HepG2 (cell line): Measurements from ENCODE around the gene PPP1R27. TPM values are rescaled to one million over a fixed set of nuclear protein-coding genes. Genes with fewer than 3 reads are reported as not detected.
A peak's percentile ranks its signal among the peaks of the same experiment; 100 is the strongest.

Source experiments
- AGO2 ChIP-seq: fragments of 200-400 bp; formaldehyde crosslinking; optimal IDR thresholded peaks from 2 replicates; pipeline ENCODE3; 2017; ENCODE audit warnings: mild to moderate bottlenecking, low read depth, low read length, moderate library complexity
- AKAP8 ChIP-seq: sonication (generic); formaldehyde crosslinking; IDR thresholded peaks from 2 replicates; pipeline ENCODE4 v1.5.1; 2020; ENCODE audit warnings: mild to moderate bottlenecking, missing genetic modification reagents
- ARID2 ChIP-seq: sonication (generic); formaldehyde crosslinking; IDR thresholded peaks from 2 replicates; pipeline ENCODE4 v1.8.1; 2022; ENCODE audit warnings: mild to moderate bottlenecking, missing genetic modification reagents, borderline replicate concordance
- CCDC6 ChIP-seq: sonication (generic); formaldehyde crosslinking; IDR thresholded peaks from 2 replicates; pipeline ENCODE4 v1.8.1; 2022; ENCODE audit warnings: mild to moderate bottlenecking, missing genetic modification reagents, moderate library complexity
- POGK ChIP-seq: sonication (generic); formaldehyde crosslinking; conservative IDR thresholded peaks from 2 replicates; pipeline ENCODE4 v1.8.0; 2022; ENCODE audit warnings: mild to moderate bottlenecking, moderate library complexity, missing genetic modification reagents
- PTBP1 ChIP-seq: fragments of 200-400 bp; formaldehyde crosslinking; IDR thresholded peaks from 2 replicates; pipeline ENCODE4 v1.6.1; 2018; ENCODE audit warnings: low read length, low read depth; ENCODE audit not compliant: poor library complexity, severe bottlenecking
- SALL1 ChIP-seq: sonication (generic); formaldehyde crosslinking; IDR thresholded peaks from 2 replicates; pipeline ENCODE4 v1.8.0; 2022; ENCODE audit warnings: mild to moderate bottlenecking, missing genetic modification reagents
- YY1 ChIP-seq: IDR thresholded peaks from 2 replicates; pipeline ENCODE4 v1.6.1; 2011; ENCODE audit warnings: low read length, low read depth, moderate library complexity, mild to moderate bottlenecking; ENCODE audit not compliant: insufficient read depth, insufficient replicate concordance
- ZNF543 ChIP-seq: sonication (generic); formaldehyde crosslinking; IDR thresholded peaks from 2 replicates; pipeline ENCODE4 v1.4.0; 2020; ENCODE audit warnings: mild to moderate bottlenecking, missing genetic modification reagents
- ZNF713 ChIP-seq: sonication (generic); formaldehyde crosslinking; IDR thresholded peaks from 2 replicates; pipeline ENCODE4 v1.4.0; 2020; ENCODE audit warnings: mild to moderate bottlenecking, missing genetic modification reagents
- ZNF773 ChIP-seq: sonication (generic); formaldehyde crosslinking; IDR thresholded peaks from 2 replicates; pipeline ENCODE4 v1.4.0; 2020; ENCODE audit warnings: missing genetic modification reagents, borderline replicate concordance
- polyA plus RNA-seq, 8 experiments: library from polyadenylated mRNA; depleted of rRNA in 3 of 8; stranded (reverse) in 7 of 8; unstranded in 1 of 8; fragments of >200 nt; fragmentation: Illumina TruSeq in 4 of 8; extraction: Trizol in 4 of 8; gene quantifications; 2 replicates each; pipeline versions ENCODE4 v1.2.1 to v1.2.3, GENCODE V29; 2011 to 2016; ENCODE audit warnings: low read depth in 4 of 8, missing spikeins in 1 of 8, mixed read lengths in 1 of 8; ENCODE audit not compliant: insufficient read depth in 1 of 8
- total RNA-seq, 5 experiments: library from RNA; depleted of rRNA; stranded (reverse); fragments of >200 nt; fragmentation: Illumina TruSeq; extraction: Trizol; gene quantifications; 2 replicates each; pipeline ENCODE4 v1.2.3, GENCODE V29; 2016; ENCODE audit warnings: low read depth in 1 of 5
- TF ChIP-seq, protein P1 (sequence below): sonication (generic); formaldehyde crosslinking; IDR thresholded peaks from 2 replicates; pipeline ENCODE4 v1.8.0; 2022; ENCODE audit warnings: mild to moderate bottlenecking, missing genetic modification reagents, moderate library complexity
- TF ChIP-seq, protein P2 (sequence below): sonication (generic); formaldehyde crosslinking; IDR thresholded peaks from 2 replicates; pipeline ENCODE4 v1.4.0; 2020; ENCODE audit warnings: mild to moderate bottlenecking, missing genetic modification reagents
- TF ChIP-seq, protein P3 (sequence below): sonication (generic); formaldehyde crosslinking; conservative IDR thresholded peaks from 2 replicates; pipeline ENCODE4 v1.4.0; 2020; ENCODE audit warnings: missing genetic modification reagents
- TF ChIP-seq, protein P4 (sequence below): sonication (generic); formaldehyde crosslinking; IDR thresholded peaks from 2 replicates; pipeline ENCODE4 v1.5.0; 2020; ENCODE audit warnings: mild to moderate bottlenecking, missing genetic modification reagents
- TF ChIP-seq, protein P5 (sequence below): sonication (generic); formaldehyde crosslinking; IDR thresholded peaks from 2 replicates; pipeline ENCODE4 v1.4.0; 2020; ENCODE audit warnings: mild to moderate bottlenecking, missing genetic modification reagents, borderline replicate concordance

PPP1R27 gene
- total and polyA plus RNA-seq, 2 of the 13 experiments (the other 11 are each of a cell fraction or from before 2014, with no cell fraction given) = 0.17 to 1.00 TPM

DNA sequence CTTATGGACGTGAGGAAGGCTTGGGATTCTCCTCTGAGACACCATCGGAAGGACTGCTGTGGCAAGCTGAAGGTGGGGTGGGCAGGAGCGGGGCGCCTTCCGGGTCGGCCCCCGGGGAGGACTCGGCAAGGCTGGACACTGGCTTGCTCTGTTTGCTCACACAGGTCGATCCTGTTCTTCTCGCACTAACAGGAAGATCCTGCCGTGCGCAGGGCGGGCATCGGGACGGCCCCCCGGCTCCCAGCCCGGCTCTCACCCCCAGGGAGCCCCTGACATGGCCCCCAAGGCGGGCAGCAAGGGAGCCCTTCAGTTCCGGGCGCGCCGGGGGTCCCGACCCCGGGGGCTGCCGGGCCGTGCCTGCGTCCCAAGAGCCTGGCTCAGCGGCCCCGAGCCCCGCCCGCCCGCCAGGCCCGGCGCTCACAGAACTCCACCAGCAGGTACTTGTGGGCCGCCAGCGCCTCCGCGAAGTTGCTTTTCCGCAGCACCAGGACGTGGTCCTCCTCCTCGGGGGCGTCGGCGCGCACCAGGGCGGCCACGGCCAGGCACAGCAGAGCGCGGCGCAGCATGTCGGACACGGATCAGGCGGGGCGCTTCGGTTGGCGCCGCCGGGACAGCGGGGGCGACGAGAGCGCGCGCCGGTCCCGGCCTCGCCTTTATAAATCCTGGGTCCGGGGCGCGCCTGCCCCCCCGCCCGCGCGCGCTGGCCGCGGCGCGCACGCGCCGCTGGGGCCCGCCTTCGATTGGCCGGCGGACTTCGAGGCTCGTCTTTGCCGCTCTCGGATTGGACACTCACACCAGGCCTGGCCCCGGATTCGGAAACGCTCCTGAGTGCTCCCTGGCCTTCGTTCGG lies 25.3 kb upstream of the PPP1R27 start, which contains the start of gene P4HB (continued):
- peak; percentile 82 for TF ChIP-seq POGK (CRISPR knock-in tag)
- TF ChIP-seq, protein P1, sequence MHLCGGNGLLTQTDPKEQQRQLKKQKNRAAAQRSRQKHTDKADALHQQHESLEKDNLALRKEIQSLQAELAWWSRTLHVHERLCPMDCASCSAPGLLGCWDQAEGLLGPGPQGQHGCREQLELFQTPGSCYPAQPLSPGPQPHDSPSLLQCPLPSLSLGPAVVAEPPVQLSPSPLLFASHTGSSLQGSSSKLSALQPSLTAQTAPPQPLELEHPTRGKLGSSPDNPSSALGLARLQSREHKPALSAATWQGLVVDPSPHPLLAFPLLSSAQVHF (CRISPR knock-in tag) = peak; percentile 28; the same call in 1 of the 2 replicates
- peak; percentile 61 for TF ChIP-seq SALL1
- TF ChIP-seq, protein P2, sequence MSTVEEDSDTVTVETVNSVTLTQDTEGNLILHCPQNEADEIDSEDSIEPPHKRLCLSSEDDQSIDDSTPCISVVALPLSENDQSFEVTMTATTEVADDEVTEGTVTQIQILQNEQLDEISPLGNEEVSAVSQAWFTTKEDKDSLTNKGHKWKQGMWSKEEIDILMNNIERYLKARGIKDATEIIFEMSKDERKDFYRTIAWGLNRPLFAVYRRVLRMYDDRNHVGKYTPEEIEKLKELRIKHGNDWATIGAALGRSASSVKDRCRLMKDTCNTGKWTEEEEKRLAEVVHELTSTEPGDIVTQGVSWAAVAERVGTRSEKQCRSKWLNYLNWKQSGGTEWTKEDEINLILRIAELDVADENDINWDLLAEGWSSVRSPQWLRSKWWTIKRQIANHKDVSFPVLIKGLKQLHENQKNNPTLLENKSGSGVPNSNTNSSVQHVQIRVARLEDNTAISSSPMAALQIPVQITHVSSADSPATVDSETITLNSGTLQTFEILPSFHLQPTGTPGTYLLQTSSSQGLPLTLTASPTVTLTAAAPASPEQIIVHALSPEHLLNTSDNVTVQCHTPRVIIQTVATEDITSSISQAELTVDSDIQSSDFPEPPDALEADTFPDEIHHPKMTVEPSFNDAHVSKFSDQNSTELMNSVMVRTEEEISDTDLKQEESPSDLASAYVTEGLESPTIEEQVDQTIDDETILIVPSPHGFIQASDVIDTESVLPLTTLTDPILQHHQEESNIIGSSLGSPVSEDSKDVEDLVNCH (CRISPR knock-in tag) = no peak
- TF ChIP-seq AGO2 = peak; percentile 92
- peak; percentile 89; the same call in 1 of the 2 replicates for TF ChIP-seq ZNF773
- TF ChIP-seq CCDC6 (CRISPR knock-in tag) = 0 out of 2 replicates have a peak, but pooled peaks have one; percentile 15
- TF ChIP-seq, protein P3, sequence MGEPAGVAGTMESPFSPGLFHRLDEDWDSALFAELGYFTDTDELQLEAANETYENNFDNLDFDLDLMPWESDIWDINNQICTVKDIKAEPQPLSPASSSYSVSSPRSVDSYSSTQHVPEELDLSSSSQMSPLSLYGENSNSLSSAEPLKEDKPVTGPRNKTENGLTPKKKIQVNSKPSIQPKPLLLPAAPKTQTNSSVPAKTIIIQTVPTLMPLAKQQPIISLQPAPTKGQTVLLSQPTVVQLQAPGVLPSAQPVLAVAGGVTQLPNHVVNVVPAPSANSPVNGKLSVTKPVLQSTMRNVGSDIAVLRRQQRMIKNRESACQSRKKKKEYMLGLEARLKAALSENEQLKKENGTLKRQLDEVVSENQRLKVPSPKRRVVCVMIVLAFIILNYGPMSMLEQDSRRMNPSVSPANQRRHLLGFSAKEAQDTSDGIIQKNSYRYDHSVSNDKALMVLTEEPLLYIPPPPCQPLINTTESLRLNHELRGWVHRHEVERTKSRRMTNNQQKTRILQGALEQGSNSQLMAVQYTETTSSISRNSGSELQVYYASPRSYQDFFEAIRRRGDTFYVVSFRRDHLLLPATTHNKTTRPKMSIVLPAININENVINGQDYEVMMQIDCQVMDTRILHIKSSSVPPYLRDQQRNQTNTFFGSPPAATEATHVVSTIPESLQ (CRISPR knock-in tag) = no peak
- TF ChIP-seq AKAP8 (CRISPR knock-in tag) = no peak
- TF ChIP-seq ZNF713 (CRISPR knock-in tag) = 0 out of 2 replicates have a peak, but pooled peaks have one; percentile 58
- peak; percentile 28 for TF ChIP-seq YY1
- TF ChIP-seq, protein P4, sequence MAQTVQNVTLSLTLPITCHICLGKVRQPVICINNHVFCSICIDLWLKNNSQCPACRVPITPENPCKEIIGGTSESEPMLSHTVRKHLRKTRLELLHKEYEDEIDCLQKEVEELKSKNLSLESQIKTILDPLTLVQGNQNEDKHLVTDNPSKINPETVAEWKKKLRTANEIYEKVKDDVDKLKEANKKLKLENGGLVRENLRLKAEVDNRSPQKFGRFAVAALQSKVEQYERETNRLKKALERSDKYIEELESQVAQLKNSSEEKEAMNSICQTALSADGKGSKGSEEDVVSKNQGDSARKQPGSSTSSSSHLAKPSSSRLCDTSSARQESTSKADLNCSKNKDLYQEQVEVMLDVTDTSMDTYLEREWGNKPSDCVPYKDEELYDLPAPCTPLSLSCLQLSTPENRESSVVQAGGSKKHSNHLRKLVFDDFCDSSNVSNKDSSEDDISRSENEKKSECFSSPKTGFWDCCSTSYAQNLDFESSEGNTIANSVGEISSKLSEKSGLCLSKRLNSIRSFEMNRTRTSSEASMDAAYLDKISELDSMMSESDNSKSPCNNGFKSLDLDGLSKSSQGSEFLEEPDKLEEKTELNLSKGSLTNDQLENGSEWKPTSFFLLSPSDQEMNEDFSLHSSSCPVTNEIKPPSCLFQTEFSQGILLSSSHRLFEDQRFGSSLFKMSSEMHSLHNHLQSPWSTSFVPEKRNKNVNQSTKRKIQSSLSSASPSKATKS (CRISPR knock-in tag) = no peak
- no peak for TF ChIP-seq PTBP1
- TF ChIP-seq, protein P5, sequence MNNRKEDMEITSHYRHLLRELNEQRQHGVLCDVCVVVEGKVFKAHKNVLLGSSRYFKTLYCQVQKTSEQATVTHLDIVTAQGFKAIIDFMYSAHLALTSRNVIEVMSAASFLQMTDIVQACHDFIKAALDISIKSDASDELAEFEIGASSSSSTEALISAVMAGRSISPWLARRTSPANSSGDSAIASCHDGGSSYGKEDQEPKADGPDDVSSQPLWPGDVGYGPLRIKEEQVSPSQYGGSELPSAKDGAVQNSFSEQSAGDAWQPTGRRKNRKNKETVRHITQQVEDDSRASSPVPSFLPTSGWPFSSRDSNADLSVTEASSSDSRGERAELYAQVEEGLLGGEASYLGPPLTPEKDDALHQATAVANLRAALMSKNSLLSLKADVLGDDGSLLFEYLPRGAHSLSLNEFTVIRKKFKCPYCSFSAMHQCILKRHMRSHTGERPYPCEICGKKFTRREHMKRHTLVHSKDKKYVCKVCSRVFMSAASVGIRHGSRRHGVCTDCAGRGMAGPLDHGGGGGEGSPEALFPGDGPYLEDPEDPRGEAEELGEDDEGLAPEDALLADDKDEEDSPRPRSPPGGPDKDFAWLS = no peak
- peak; percentile 88 for TF ChIP-seq ARID2 (CRISPR knock-in tag)
- 0 out of 2 replicates have a peak, but pooled peaks have one; percentile 72 for TF ChIP-seq ZNF543 (CRISPR knock-in tag)
